Adrenal gland (tissue), 12 donors: ENCODE results near the gene ZIC3. TPM values are rescaled to one million over a fixed set of nuclear protein-coding genes. Genes with fewer than 3 reads are reported as not detected.
"Not testable (repeated sequence)": the region's sequence is repeated elsewhere in the genome, so short reads cannot be mapped to it uniquely, and the experiment has no call there.

ENCODE experiments used
- DNase-seq, 7 donors: peaks; one replicate each; pipeline ENCODE4 v3.0.0-alpha.2; 2019 to 2020
- H3K27ac ChIP-seq, 5 donors: fragments of 200-600 bp; sonication (generic) in 4 of 5; 1 replicate in 3 of 5; 2 replicates in 2 of 5; pipeline versions ENCODE4 v1.5.1 to v1.8.0; 2016 to 2020; ENCODE audit warnings: mild to moderate bottlenecking in 1 of 5
- H3K27me3 ChIP-seq: fragments of 200-600 bp; 2 replicates; pipeline ENCODE4 v1.8.0; 2021
- H3K36me3 ChIP-seq, 2 donors: fragments of 200-600 bp; replicated peaks in 1 of 2; 1 replicate in 1 of 2; 2 replicates in 1 of 2; pipeline versions ENCODE4 v1.5.1 to v1.8.0; 2018 to 2022
- H3K4me1 ChIP-seq, 2 donors: fragments of 200-600 bp; replicated peaks in 1 of 2; 1 replicate in 1 of 2; 2 replicates in 1 of 2; pipeline versions ENCODE4 v1.5.1 to v1.8.0; 2018 to 2021
- H3K4me3 ChIP-seq, 4 donors: fragments of 200-600 bp; sonication (generic) in 3 of 4; one replicate each; pipeline ENCODE4 v1.5.1; 2016 to 2018
- H3K9me3 ChIP-seq, 3 donors: fragments of 200-600 bp; sonication (generic) in 1 of 3; replicated peaks in 1 of 3; 1 replicate in 2 of 3; 2 replicates in 1 of 3; pipeline versions ENCODE4 v1.5.1 to v1.8.0; 2016 to 2021
- CTCF ChIP-seq, 6 experiments: fragments of 450-650 bp in 4 of 6; fragments of 200-600 bp in 2 of 6; sonication (generic) in 1 of 6; IDR thresholded peaks; 1 replicate in 5 of 6; 2 replicates in 1 of 6; pipeline versions ENCODE4 v1.5.1 to v1.8.0; 2016 to 2021; ENCODE audit warnings: antibody characterized with exemption in 6 of 6, mild to moderate bottlenecking in 2 of 6, moderate library complexity in 1 of 6
- POLR2A ChIP-seq, 2 donors: fragments of 450-650 bp; IDR thresholded peaks; one replicate each; pipeline ENCODE4 v1.6.1; 2017; ENCODE audit warnings: antibody characterized with exemption in 2 of 2, mild to moderate bottlenecking in 2 of 2, moderate library complexity in 1 of 2
- WGBS, 4 donors: extraction: QIAGEN DNeasy Blood & Tissue Kit in 2 of 4; methylation state at CpG; one replicate each; pipeline versions ENCODE4 v1.1.5 to v1.1.7; 2013 to 2017; 5-methylcytosine and 5-hydroxymethylcytosine counted together
- intact Hi-C, 2 donors: fragments of 100-400 bp; cut with DNase I; formaldehyde crosslinking; loops; one replicate each; pipeline versions ENCODE4 v1.14.1 to v1.15.0; 2022 to 2023
- polyA plus RNA-seq, 3 donors: library from polyadenylated mRNA; stranded (reverse); fragments of 200-250 nt in 2 of 3; fragments of 350-450 nt in 1 of 3; fragmentation: Illumina TruSeq in 1 of 3; extraction: RNeasy Lipid Tissue Mini Kit (QIAGEN cat#74804) in 1 of 3; gene quantifications; one replicate each; pipeline ENCODE4 v1.2.3, GENCODE V29; 2013 to 2014
- total RNA-seq, 9 donors: library from RNA; depleted of rRNA in 4 of 9; stranded (reverse); fragments of >200 nt in 4 of 9; fragments of 120-200 nt in 1 of 9; fragmentation: NEBNext Ultra II Directional in 1 of 9; extraction: Animal tissue kit (Norgen Biotek cat#: 25700) in 1 of 9; gene quantifications; one replicate each; pipeline versions ENCODE4 v1.1.0 to v1.2.4, GENCODE V29; 2013 to 2023
- donor health status: healthy with polysubstance abuse.
- donor health status: Bipolar disorder and iron deficiency.
- donor health status: DM: yes; HTN: yes; CAD: no.
- donor health status: DM: no; HTN: no; CAD: no.
- donor health status: DM: no; HTN: no; CAD: no.
- donor health status: DM: yes; HTN: yes; CAD: no.

Gene ZIC3
- total and polyA plus RNA-seq, 12 donors = 0.08 TPM; not detected in 11

- no peaks in the 10 kb centered on the region for H3K9me3 ChIP-seq
- TF ChIP-seq CTCF (IDR thresholded peaks at IDR 0.05) (no peak), POLR2A (IDR thresholded peaks at IDR 0.05) (no peak)
- no peak overlapping the region for H3K27ac ChIP-seq
- no peaks in the 10 kb centered on the region for H3K4me1 ChIP-seq
- no peak for DNase-seq
- H3K4me3 ChIP-seq = no peak overlapping the region
- H3K27me3 ChIP-seq = peaks cover 69% of the 10 kb centered on the region
- H3K36me3 ChIP-seq = no peaks in the 10 kb centered on the region
- 6 to 33% (median 27%) methylated on average over 1 to 14 of the region's 14 CpGs for WGBS, 4 donors
- intact Hi-C loops = no loop called here
Measured at GRCh38 chrX:137548261-137548660, 17.7 kb upstream of the ZIC3 start.

GRCh38 chrX:137549073-137549472 is 16.9 kb upstream of the ZIC3 start:
- intact Hi-C loops = no loop called here
- H3K4me1 ChIP-seq = no peaks in the 10 kb centered on the region
- no peaks in the 10 kb centered on the region for H3K36me3 ChIP-seq
- WGBS, 4 donors = 3 to 33% (median 17%) methylated on average over 5 to 24 of the region's 24 CpGs
- H3K4me3 ChIP-seq = no peak overlapping the region
- peaks cover 68% of the 10 kb centered on the region for H3K27me3 ChIP-seq
- no peaks in the 10 kb centered on the region for H3K9me3 ChIP-seq
- TF ChIP-seq CTCF (IDR thresholded peaks at IDR 0.05) = no peak
- no peak for TF ChIP-seq POLR2A (IDR thresholded peaks at IDR 0.05)
- DNase-seq = no peak
- no peak overlapping the region for H3K27ac ChIP-seq

- Histone ChIP-seq H3K36me3 (no peaks in the 10 kb centered on the region), H3K27ac (no peak overlapping the region), H3K27me3 (peaks cover 68% of the 10 kb centered on the region), H3K4me3 (peak overlapping the region in 1 of 4 donors; percentile 11), H3K9me3 (no peaks in the 10 kb centered on the region), H3K4me1 (no peaks in the 10 kb centered on the region)
- 4 to 36% (median 14%) methylated on average over 20 to 58 of the region's 58 CpGs for WGBS, 4 donors
- DNase-seq = no peak
- intact Hi-C loops = no loop called here
- TF ChIP-seq POLR2A (IDR thresholded peaks at IDR 0.05) = no peak
- no peak for TF ChIP-seq CTCF (IDR thresholded peaks at IDR 0.05)
Measured at GRCh38 chrX:137549851-137550664, 15.9 kb upstream of the ZIC3 start.

- TF ChIP-seq POLR2A (IDR thresholded peaks at IDR 0.05) = no peak
- no peak for TF ChIP-seq CTCF (IDR thresholded peaks at IDR 0.05)
- Histone ChIP-seq H3K9me3 (no peaks in the 10 kb centered on the region), H3K36me3 (no peaks in the 10 kb centered on the region), H3K27me3 (peaks cover 64% of the 10 kb centered on the region), H3K4me3 (peak overlapping the region in 1 of 4 donors; percentile 11), H3K27ac (no peak overlapping the region), H3K4me1 (no peaks in the 10 kb centered on the region)
- WGBS, 4 donors = 3 to 57% (median 12%) methylated on average over 8 to 40 of the region's 41 CpGs
- no peak for DNase-seq
- intact Hi-C loops = no loop called here
Measured at GRCh38 chrX:137550665-137551261, 15.2 kb upstream of the ZIC3 start.

GRCh38 chrX:137552098-137552497 is 13.8 kb upstream of the ZIC3 start:
- peaks cover 52% of the 10 kb centered on the region for H3K27me3 ChIP-seq
- H3K4me1 ChIP-seq, H3K9me3 ChIP-seq, intact Hi-C loops, H3K27ac ChIP-seq, H3K4me3 ChIP-seq, H3K36me3 ChIP-seq, DNase-seq: not testable (repeated sequence)
- 76 to 81% (median 78%) methylated on average over 4 of the region's 4 CpGs for WGBS, 4 donors
